HL-60 (cell line): ENCODE results near the gene ABCE1.

Source experiments
- CTCF ChIP-seq: IDR thresholded peaks from one replicate; pipeline ENCODE4 v1.5.1; 2011; ENCODE audit warnings: low read length, control low read depth, inconsistent platforms; ENCODE audit not compliant: insufficient read depth
- GABPA ChIP-seq: IDR thresholded peaks from 2 replicates; pipeline ENCODE4 v1.6.1; 2012; ENCODE audit warnings: low read depth
- REST ChIP-seq: IDR thresholded peaks from 2 replicates; pipeline ENCODE4 v1.6.1; 2012; ENCODE audit warnings: low read depth; ENCODE audit not compliant: insufficient replicate concordance

GRCh38 chr4:145097331-145097820, 735 bp upstream of the ABCE1 start:
- TF ChIP-seq CTCF (no peak), REST (no peak), GABPA (no peak)
